ENCODE results near the gene NISCH.

NISCH gene

DNA sequence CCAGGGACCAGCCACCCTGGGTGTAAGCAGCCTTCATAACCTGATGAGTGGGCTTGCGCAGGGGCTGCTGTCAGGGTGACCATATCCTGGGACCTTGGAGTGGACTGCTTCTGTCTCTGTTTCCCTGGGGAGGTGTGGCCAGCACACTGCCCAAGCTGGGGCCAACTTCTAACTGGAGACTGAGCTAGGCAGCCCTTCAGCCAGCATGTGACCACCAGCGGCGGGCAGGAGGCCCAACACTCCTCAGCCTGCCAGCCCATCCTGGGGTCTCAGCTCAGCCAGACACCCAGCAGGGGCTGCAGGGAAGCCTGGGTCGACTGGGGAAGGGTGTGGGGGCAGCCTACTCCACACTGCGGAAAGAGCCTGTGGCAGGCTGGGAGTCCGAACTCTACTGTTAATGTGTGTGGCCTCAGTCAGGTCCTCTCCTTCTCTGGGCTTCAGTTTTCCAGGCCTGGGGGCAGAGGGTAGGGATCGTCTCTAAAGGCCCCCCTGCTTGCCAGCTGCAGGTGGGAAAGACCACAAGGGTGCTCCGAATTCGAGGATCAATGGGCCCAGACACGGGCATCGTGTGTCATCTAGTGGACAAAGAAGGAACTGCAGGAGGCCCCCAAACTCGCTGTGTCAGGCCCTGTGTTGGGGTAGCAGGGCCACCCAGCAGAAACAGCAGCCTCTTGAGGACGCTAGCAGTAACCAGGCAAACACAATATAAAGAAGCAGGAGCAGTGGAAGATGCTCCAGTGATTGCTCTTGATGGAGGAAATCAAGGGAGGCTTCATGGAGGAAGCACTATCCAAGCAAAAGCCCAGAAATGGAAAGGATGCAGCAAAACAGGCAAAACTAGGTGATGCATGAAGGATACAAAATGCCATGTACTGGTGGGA is 8.5 kb upstream of the NISCH start:
- DNase-seq: peak in 27 of 56 donors; percentile 8 to 71 (median 27)

DNA sequence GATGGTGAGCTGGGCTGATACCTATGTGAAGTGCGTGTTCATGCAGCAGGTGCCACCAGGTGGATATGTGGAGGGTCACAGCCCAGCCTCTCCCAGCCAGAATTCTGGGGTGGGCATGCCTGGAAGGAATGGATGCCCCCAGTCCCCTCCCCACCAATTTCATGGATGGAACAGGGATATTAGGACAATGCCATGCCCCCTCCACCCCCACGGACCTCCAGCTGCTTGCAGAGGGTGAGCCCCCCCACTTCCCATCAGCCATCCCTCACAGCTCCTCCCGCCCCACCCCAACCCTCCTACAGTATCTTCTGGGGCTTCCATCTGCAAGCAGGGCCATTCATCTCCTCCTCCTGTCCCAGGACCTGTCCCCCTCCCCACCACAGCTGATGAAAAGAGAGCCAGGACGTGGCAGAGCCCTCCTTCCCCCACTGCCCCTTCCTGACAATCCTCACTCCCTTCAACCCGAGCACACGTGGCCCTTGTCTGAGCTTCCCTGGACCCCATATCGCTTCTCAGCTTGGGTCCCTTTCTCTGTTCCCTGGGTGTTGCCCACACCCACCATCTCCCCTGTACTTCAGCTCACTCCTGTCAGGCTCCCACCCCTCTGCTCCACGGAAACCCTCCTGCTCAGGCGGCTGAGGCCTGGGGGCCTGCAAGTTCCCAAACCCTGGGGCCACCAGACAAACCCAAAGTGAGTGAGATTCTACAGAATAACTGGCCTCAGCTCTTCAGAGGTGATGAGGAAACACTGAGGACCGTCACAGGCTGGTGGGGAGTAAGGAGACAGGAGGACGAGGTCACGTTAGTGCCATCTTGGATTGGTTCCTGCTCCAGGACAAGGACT is 7.7 kb upstream of the NISCH start:
- no peak for DNase-seq

GRCh38 chr3:52450489-52451236 is 4.7 kb upstream of the NISCH start:
- DNase-seq: no peak

- DNase-seq: no peak
Observed at GRCh38 chr3:52451237-52452083, 3.9 kb upstream of the NISCH start.

- DNase-seq: no peak
Observed at GRCh38 chr3:52452126-52452525, 3.3 kb upstream of the NISCH start.

- no peak for DNase-seq
Observed at GRCh38 chr3:52452570-52453221, 2.7 kb upstream of the NISCH start.

GRCh38 chr3:52453496-52454249 is 1.7 kb upstream of the NISCH start, which contains the start of gene TNNC1:
Gene TNNC1 (minus strand): TSS chr3:52454041. CDS start chr3:52454015, 26 bp downstream.
- no peak for DNase-seq

- peak in 1 of 56 donors; percentile 22 for DNase-seq
Observed at GRCh38 chr3:52454250-52454937, 1.0 kb upstream of the NISCH start.

GRCh38 chr3:52454938-52455282 is 494 bp upstream of the NISCH start:
- DNase-seq: no peak

- DNase-seq: peak in 11 of 56 donors; percentile 10 to 41 (median 23)
Observed at GRCh38 chr3:52456169-52456799, 880 bp downstream of the NISCH start.

GRCh38 chr3:52456800-52457183 is 1.4 kb downstream of the NISCH start:
- peak in 1 of 56 donors; percentile 30 for DNase-seq

DNA sequence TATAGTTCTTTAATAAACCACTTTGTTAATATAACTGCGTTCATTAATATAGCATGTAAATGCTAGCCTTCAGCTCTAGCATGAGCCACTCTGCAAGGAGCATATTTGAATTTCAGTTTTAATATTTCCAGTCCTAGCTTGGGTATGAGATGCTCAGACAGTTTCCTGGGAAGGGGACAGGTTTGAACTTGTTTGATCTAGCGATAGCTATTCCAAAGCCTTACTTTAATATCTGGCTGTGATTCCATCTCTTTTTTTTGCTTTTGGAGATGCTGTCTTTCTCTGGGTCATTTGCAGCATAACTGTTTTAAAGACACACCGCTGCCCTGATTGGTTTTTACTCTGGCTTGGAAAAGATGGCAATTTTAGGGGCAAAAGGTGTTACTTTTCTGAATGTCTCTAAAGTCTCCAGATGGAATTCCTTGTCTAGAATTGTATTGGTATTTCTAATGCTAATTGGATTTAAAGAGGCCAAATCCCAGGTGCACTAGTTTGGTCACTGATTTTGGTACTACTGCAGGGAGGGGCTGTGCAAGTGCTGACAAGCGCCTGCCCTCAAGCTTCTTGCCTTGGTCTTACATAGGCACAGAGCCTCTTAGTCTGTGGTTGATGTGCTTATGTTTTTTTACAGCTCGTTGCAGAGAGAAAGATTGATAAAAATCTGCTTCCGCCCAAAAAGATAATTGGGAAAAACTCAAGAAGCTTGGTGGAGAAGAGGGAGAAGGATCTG is 2.8 kb downstream of the NISCH start:
- DNase-seq: no peak

DNA sequence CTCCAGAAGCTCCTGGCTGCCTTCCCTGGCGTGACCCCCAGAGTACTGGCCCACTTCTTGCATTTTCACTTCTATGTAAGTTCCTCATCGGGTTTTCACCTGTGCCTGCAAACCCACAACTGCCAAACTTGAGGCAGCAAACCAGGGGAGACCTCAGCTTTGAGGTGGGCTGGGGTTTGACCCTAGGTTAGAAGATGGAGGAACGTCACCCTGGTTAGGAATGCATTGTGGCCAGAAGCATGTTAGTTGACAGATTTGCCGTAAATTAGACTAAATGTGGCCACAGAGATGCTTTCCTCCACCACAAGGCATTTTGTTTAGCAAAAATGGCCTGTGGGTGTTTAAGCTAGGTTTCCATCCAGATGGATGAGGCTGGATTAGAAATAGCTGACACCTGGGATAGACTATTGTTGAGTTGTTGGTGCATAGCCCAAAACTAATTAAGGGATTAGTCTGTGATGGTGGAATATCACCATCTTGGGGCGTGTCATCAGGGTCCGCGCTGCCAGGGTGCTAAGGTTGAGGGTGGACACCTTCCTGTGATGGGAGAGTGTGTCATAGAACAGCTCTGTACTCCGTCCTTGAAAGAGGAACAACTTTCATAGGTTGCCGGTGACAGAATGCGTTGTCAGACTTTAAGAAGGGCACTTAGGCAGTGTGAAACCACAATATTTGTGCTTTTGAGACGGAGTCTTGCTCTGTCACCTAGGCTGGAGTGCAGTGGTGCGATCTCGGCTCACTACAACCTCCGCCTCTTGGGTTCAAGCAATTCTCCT is 3.6 kb downstream of the NISCH start:
- no peak for DNase-seq

DNA sequence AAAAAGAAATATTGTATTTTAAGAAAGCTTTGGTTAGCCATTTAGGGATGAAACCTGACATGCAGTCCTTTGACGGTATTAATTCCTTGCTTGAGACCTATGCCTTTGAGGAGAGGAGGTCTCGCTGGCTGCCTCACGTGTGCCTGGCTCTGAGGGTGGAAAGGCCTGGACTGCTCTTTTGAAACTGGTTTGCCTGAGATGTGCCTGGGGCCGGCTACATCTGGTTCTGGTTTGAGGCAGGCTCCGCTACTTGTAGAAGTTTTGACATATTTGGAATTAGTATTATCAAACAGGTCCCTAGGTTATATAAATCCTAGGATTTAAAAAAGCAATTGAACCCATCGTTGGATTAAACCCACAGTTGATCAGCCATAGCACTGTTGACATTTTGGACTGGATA is 6.5 kb downstream of the NISCH start:
- DNase-seq: no peak

- DNase-seq: no peak
Observed at GRCh38 chr3:52463416-52463815, 8.0 kb downstream of the NISCH start.

DNA sequence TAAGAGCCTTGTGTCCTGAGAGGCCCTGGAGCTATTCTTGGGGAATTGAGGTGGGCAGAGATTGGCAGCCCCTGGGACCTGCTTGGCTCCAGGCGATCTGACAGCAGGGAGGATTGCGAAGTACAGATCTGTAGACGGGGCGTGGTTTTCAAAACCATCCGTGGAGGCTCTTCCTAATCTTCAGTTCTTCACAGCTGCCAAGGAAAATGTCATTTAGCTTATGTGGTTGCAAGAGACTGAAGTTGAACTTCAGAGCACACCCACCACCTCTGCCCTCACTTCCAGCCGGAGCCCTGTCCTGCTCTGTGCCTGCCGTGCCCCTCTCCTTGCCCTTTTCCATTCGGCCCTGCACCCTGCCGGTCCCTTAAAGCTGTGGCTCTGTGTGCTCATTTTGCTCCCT is 12.9 kb downstream of the NISCH start:
- DNase-seq: no peak

GRCh38 chr3:52469001-52469400 is 13.6 kb downstream of the NISCH start:
- DNase-seq: no peak

All from amygdala (tissue), 56 donors.